Keratinocyte (primary cell): Measurements from ENCODE around the gene C7orf25. TPM values are rescaled to one million over a fixed set of nuclear protein-coding genes. Genes with fewer than 3 reads are reported as not detected.

Source experiments
- DNase-seq: peaks from one replicate; pipeline ENCODE4 v3.0.0-alpha.2; 2011; ENCODE audit warnings: low read depth, missing footprints, low spot score
- FAIRE-seq: peaks from 2 replicates; lab custom pipeline; 2011; peaks lifted over from hg19 to GRCh38; lab: Jason Lieb, UNC
- H2AFZ ChIP-seq: 2 replicates; pipeline ENCODE4 v1.6.0; 2012; ENCODE audit warnings: low read length, control low read depth, inconsistent platforms; ENCODE audit not compliant: control insufficient read depth
- H3K27ac ChIP-seq: 2 replicates; pipeline ENCODE4 v1.5.1; 2011; ENCODE audit warnings: low read length; ENCODE audit not compliant: control insufficient read depth, insufficient read depth
- H3K27me3 ChIP-seq: 3 replicates; pipeline ENCODE4 v1.6.0; 2011; ENCODE audit warnings: low read length; ENCODE audit not compliant: control insufficient read depth, insufficient read depth; ENCODE audit errors: extremely low read depth
- H3K36me3 ChIP-seq, 2 experiments: 2 replicates in 1 of 2; 3 replicates in 1 of 2; pipeline ENCODE4 v1.5.1; 2011; ENCODE audit warnings: low read length in 2 of 2, mild to moderate bottlenecking in 1 of 2; ENCODE audit not compliant: control insufficient read depth in 2 of 2, insufficient read depth in 2 of 2; ENCODE audit errors: extremely low read depth in 1 of 2
- H3K4me1 ChIP-seq: 3 replicates; pipeline ENCODE4 v1.5.1; 2011; ENCODE audit warnings: low read length; ENCODE audit not compliant: control insufficient read depth, insufficient read depth; ENCODE audit errors: extremely low read depth
- H3K4me2 ChIP-seq: 3 replicates; pipeline ENCODE4 v1.6.0; 2011; ENCODE audit warnings: low read depth, low read length; ENCODE audit not compliant: control insufficient read depth, insufficient read depth; ENCODE audit errors: extremely low read depth
- H3K4me3 ChIP-seq, 3 experiments: fragments of 200-600 bp in 1 of 3; sonication (generic) in 1 of 3; 2 replicates in 2 of 3; 3 replicates in 1 of 3; pipeline ENCODE4 v1.5.1; 2011 to 2016; ENCODE audit warnings: low read length in 3 of 3, mild to moderate bottlenecking in 3 of 3, control low read depth in 2 of 3, inconsistent platforms in 1 of 3, low read depth in 1 of 3, mixed read lengths in 1 of 3, mixed run types in 1 of 3, moderate library complexity in 1 of 3; ENCODE audit not compliant: control insufficient read depth in 2 of 3, insufficient read depth in 2 of 3; ENCODE audit errors: extremely low read depth in 1 of 3
- H3K79me2 ChIP-seq: 2 replicates; pipeline ENCODE4 v1.6.0; 2012; ENCODE audit warnings: low read length; ENCODE audit not compliant: control insufficient read depth, insufficient read depth
- H3K9ac ChIP-seq: 3 replicates; pipeline ENCODE4 v1.6.0; 2011; ENCODE audit warnings: low read length; ENCODE audit not compliant: control insufficient read depth, insufficient read depth; ENCODE audit errors: extremely low read depth
- H3K9me1 ChIP-seq: 3 replicates; pipeline ENCODE4 v1.6.0; 2011; ENCODE audit warnings: low read length; ENCODE audit not compliant: control insufficient read depth, insufficient read depth; ENCODE audit errors: extremely low read depth
- H3K9me3 ChIP-seq: 2 replicates; pipeline ENCODE4 v1.5.1; 2012; ENCODE audit warnings: low read depth, low read length; ENCODE audit not compliant: control insufficient read depth
- H4K20me1 ChIP-seq: 3 replicates; pipeline ENCODE4 v1.6.0; 2011; ENCODE audit warnings: low read length; ENCODE audit not compliant: control insufficient read depth, insufficient read depth; ENCODE audit errors: extremely low read depth
- CTCF ChIP-seq, 3 experiments: IDR thresholded peaks in 1 of 3; conservative IDR thresholded peaks in 1 of 3; optimal IDR thresholded peaks in 1 of 3; 2 replicates in 2 of 3; 3 replicates in 1 of 3; pipeline versions ENCODE3 to v1.5.1; 2011; ENCODE audit warnings: low read length in 3 of 3, mild to moderate bottlenecking in 3 of 3, moderate library complexity in 2 of 3, control low read depth in 1 of 3, inconsistent platforms in 1 of 3; ENCODE audit not compliant: insufficient read depth in 2 of 3; ENCODE audit errors: extremely low read depth in 1 of 3
- EZH2 ChIP-seq: IDR thresholded peaks from one replicate; pipeline ENCODE4 v1.6.1; 2012; ENCODE audit warnings: inconsistent platforms, mild to moderate bottlenecking, low read length, moderate library complexity
- dilution Hi-C: fragments of 300-500 bp; cut with MboI; formaldehyde crosslinking; loops from one replicate; pipeline ENCODE4 v1.7.0; 2020; ENCODE audit warnings: low sequenced_read_pairs; ENCODE audit not compliant: extremely low pct_ligation_motif_present
- polyA plus RNA-seq, 5 experiments: library from polyadenylated mRNA; depleted of rRNA in 3 of 5; stranded (reverse) in 3 of 5; stranded (forward) in 1 of 5; unstranded in 1 of 5; fragments of >200 nt; gene quantifications; 1 replicate in 1 of 5; 2 replicates in 3 of 5; 3 replicates in 1 of 5; pipeline versions ENCODE4 v1.2.1 to v1.2.3, GENCODE V29; 2011 to 2012; ENCODE audit warnings: missing spikeins in 2 of 5, low read depth in 1 of 5, low replicate concordance in 1 of 5

The C7orf25 gene
- polyA plus RNA-seq, 1 donor (not counting 4 experiments of a cell fraction or from before 2014, with no cell fraction given) = 3.1 TPM

GRCh38 chr7:42893346-42894240 is 18.3 kb downstream of the C7orf25 start:
- FAIRE-seq = no peak
- dilution Hi-C loops = no loop called here
- Histone ChIP-seq H2AFZ (no peak overlapping the region), H3K27me3 (no peaks in the 10 kb centered on the region), H3K4me3 (no peak overlapping the region), H3K4me1 (peaks cover 7% of the 10 kb centered on the region), H3K9ac (no peak overlapping the region), H4K20me1 (no peaks in the 10 kb centered on the region), H3K79me2 (no peaks in the 10 kb centered on the region), H3K27ac (no peak overlapping the region), H3K9me1 (no peaks in the 10 kb centered on the region), H3K9me3 (no peaks in the 10 kb centered on the region), H3K4me2 (no peak overlapping the region), H3K36me3 (no peaks in the 10 kb centered on the region)
- TF ChIP-seq EZH2 = no peak
- no peak for TF ChIP-seq CTCF (optimal IDR thresholded peaks at IDR 0.05 in 1 of 3, IDR thresholded peaks at IDR 0.05 in 1 of 3, conservative IDR thresholded peaks at IDR 0.05 in 1 of 3; ENCODE audit: extremely low read depth in 1 of 3, insufficient read depth in 2 of 3, low read length in 3 of 3)
- no peak for DNase-seq

GRCh38 chr7:42886893-42887505 is 24.9 kb downstream of the C7orf25 start:
- no peaks in the 10 kb centered on the region for H4K20me1 ChIP-seq
- H3K4me3 ChIP-seq = no peak overlapping the region
- no peak for TF ChIP-seq CTCF (optimal IDR thresholded peaks at IDR 0.05 in 1 of 3, IDR thresholded peaks at IDR 0.05 in 1 of 3, conservative IDR thresholded peaks at IDR 0.05 in 1 of 3; ENCODE audit: extremely low read depth in 1 of 3, insufficient read depth in 2 of 3, low read length in 3 of 3)
- no peak for TF ChIP-seq EZH2
- dilution Hi-C loops = no loop called here
- H3K4me1 ChIP-seq = peaks cover 26% of the 10 kb centered on the region
- FAIRE-seq (no peak), DNase-seq (no peak)
- no peak overlapping the region for H2AFZ ChIP-seq
- H3K27me3 ChIP-seq = no peaks in the 10 kb centered on the region
- no peak overlapping the region for H3K27ac ChIP-seq
- H3K4me2 ChIP-seq = no peak overlapping the region
- no peaks in the 10 kb centered on the region for H3K36me3 ChIP-seq
- H3K9me1 ChIP-seq = no peaks in the 10 kb centered on the region
- no peak overlapping the region for H3K9ac ChIP-seq
- no peaks in the 10 kb centered on the region for H3K79me2 ChIP-seq
- no peaks in the 10 kb centered on the region for H3K9me3 ChIP-seq
